PC-3 (cell line): ENCODE measurements around the gene ZFYVE28. TPM values are rescaled to one million over a fixed set of nuclear protein-coding genes. Genes with fewer than 3 reads are reported as not detected.

Experiments used
- ATAC-seq: fragments of 200-7000 bp; cut with Tn5 transposase; 2 replicates; pipeline ENCODE4 v1.9.1; 2020; ENCODE audit warnings: mild to moderate bottlenecking, moderate library complexity
- BruUV-seq: library from RNA; stranded (reverse); fragments of 400-500 nt; replicated peaks from 2 replicates; lab custom pipeline; 2021; lab: Mats Ljungman, UMichigan
- CTCF ChIA-PET: fragments of 300-600 bp; sonication (Branson Sonifier 250); formaldehyde crosslinking; loops from one replicate; lab custom pipeline; 2022; ENCODE audit warnings: antibody characterized with exemption; lab: Charles Lee
- POLR2A ChIA-PET: fragments of 300-600 bp; sonication (Branson Sonifier 250); formaldehyde crosslinking; loops from one replicate; lab custom pipeline; 2022; ENCODE audit warnings: antibody characterized with exemption; ENCODE audit not compliant: unreplicated experiment; lab: Charles Lee
- DNase-seq: peaks from one replicate; pipeline ENCODE4 v3.0.0-alpha.2; 2015
- H2AFZ ChIP-seq: fragments of 300-600 bp; sonication (generic); 2 replicates; pipeline ENCODE4 v1.6.0; 2016; ENCODE audit warnings: antibody characterized with exemption, low read length
- H3F3A ChIP-seq: fragments of 300-600 bp; sonication (generic); one replicate; pipeline ENCODE4 v1.6.0; 2017; ENCODE audit warnings: antibody characterized with exemption, low read length, control low read depth, mild to moderate bottlenecking; ENCODE audit not compliant: unreplicated experiment
- H3K27ac ChIP-seq: fragments of 300-600 bp; sonication (generic); 2 replicates; pipeline ENCODE4 v1.5.1; 2016; ENCODE audit warnings: mild to moderate bottlenecking, low read length
- H3K27me3 ChIP-seq: fragments of 300-600 bp; sonication (generic); 2 replicates; pipeline ENCODE4 v1.6.1; 2016; ENCODE audit warnings: low read length, mixed read lengths
- H3K36me3 ChIP-seq: fragments of 300-600 bp; sonication (generic); 2 replicates; pipeline ENCODE4 v1.6.1; 2016; ENCODE audit warnings: low read depth, mixed run types, low read length, mixed read lengths
- H3K4me1 ChIP-seq: fragments of 300-600 bp; sonication (generic); 2 replicates; pipeline ENCODE4 v1.5.1; 2016; ENCODE audit warnings: low read length; ENCODE audit not compliant: insufficient read depth
- H3K4me2 ChIP-seq: fragments of 300-600 bp; sonication (generic); 2 replicates; pipeline ENCODE4 v1.6.0; 2016; ENCODE audit warnings: low read length
- H3K4me3 ChIP-seq: fragments of 300-600 bp; sonication (generic); 2 replicates; pipeline ENCODE4 v1.5.1; 2016; ENCODE audit warnings: mild to moderate bottlenecking, low read length, mixed read lengths
- H3K79me2 ChIP-seq: fragments of 300-600 bp; sonication (generic); 2 replicates; pipeline ENCODE4 v1.6.1; 2017; ENCODE audit warnings: low read length, mixed read lengths
- H3K9ac ChIP-seq: fragments of 300-600 bp; sonication (generic); 2 replicates; pipeline ENCODE4 v1.6.0; 2016; ENCODE audit warnings: mild to moderate bottlenecking, low read length
- H3K9me2 ChIP-seq: fragments of 300-600 bp; sonication (generic); replicated peaks from 2 replicates; pipeline ENCODE4 v1.6.1; 2016; ENCODE audit warnings: mixed run types, low read length, mixed read lengths
- H3K9me3 ChIP-seq: fragments of 300-600 bp; sonication (generic); 2 replicates; pipeline ENCODE4 v1.6.1; 2016; ENCODE audit warnings: low read length, mixed read lengths
- H4K20me1 ChIP-seq: fragments of 300-600 bp; sonication (generic); 2 replicates; pipeline ENCODE4 v1.6.1; 2016; ENCODE audit warnings: low read length, mixed read lengths
- CTCF ChIP-seq: fragments of 300-600 bp; sonication (generic); conservative IDR thresholded peaks from 2 replicates; pipeline ENCODE4 v1.5.1; 2017; ENCODE audit warnings: antibody characterized with exemption, low read depth, mild to moderate bottlenecking, low read length
- EZH2 ChIP-seq: fragments of 300-600 bp; sonication (generic); IDR thresholded peaks from one replicate; pipeline ENCODE4 v1.6.1; 2017; ENCODE audit warnings: antibody characterized with exemption, mild to moderate bottlenecking, low read length; ENCODE audit not compliant: unreplicated experiment
- EZH2phosphoT487 ChIP-seq: fragments of 300-600 bp; sonication (generic); IDR thresholded peaks from 2 replicates; pipeline ENCODE4 v1.6.1; 2018; ENCODE audit warnings: mild to moderate bottlenecking, antibody characterized with exemption, low read length, borderline replicate concordance
- intact Hi-C: fragments of 100-400 bp; cut with micrococcal nuclease; formaldehyde crosslinking; loops from 2 replicates; pipeline ENCODE4 v1.9.0; 2023
- total RNA-seq: library from RNA; depleted of rRNA; stranded (reverse); fragments of >200 nt; gene quantifications from 2 replicates; pipeline ENCODE4 v1.2.3, GENCODE V29; 2014

Gene ZFYVE28
- total RNA-seq, 1 experiment from 2014 or later: 8.0 TPM

DNA sequence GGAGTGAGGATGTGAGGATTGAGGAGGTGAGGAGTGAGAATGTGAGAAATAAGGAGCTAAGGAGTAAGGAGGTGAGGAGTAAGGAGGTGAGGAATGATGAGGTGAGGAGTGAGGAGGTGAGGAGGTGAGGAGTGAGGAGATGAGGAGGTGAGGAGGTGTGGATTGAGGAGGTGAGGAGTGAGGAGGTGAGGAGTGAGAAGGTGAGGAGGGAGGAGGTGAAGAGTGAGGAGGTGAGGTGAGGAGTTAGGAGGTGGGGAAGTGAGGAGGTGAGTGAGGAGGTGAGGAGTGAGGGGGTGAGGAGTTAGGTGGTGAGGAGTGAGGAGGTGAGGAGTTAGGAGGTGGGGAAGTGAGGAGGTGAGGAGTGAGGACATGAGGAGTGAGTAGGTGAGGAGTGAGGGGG, 81.8 kb downstream of the ZFYVE28 start:
- Histone ChIP-seq H3F3A (no peaks in the 10 kb centered on the region), H3K36me3 (no peaks in the 10 kb centered on the region), H3K4me3 (no peak overlapping the region), H3K79me2 (no peaks in the 10 kb centered on the region), H3K9ac (no peak overlapping the region), H3K27ac (no peak overlapping the region), H3K27me3 (no peaks in the 10 kb centered on the region), H2AFZ (no peak overlapping the region), H3K9me3 (no peaks in the 10 kb centered on the region), H3K4me1 (no peaks in the 10 kb centered on the region), H4K20me1 (no peaks in the 10 kb centered on the region), H3K9me2 (no peaks in the 10 kb centered on the region), H3K4me2 (no peak overlapping the region)
- POLR2A ChIA-PET: no interaction called here
- TF ChIP-seq CTCF (no peak), EZH2phosphoT487 (no peak), EZH2 (no peak)
- DNase-seq (no peak), ATAC-seq (no peak)
- intact Hi-C loops: no loop called here
- no TSS peak for BruUV-seq
- CTCF ChIA-PET: no interaction called here

- no peak overlapping the region for H3K4me3 ChIP-seq
- intact Hi-C loops: no loop called here
- H3K9ac ChIP-seq: no peak overlapping the region
- no TSS peak for BruUV-seq
- no peaks in the 10 kb centered on the region for H3F3A ChIP-seq
- no peaks in the 10 kb centered on the region for H3K36me3 ChIP-seq
- H3K27ac ChIP-seq: no peak overlapping the region
- no peaks in the 10 kb centered on the region for H3K27me3 ChIP-seq
- no peaks in the 10 kb centered on the region for H3K9me3 ChIP-seq
- no peak for DNase-seq
- H3K79me2 ChIP-seq: no peaks in the 10 kb centered on the region
- no peaks in the 10 kb centered on the region for H4K20me1 ChIP-seq
- no peak overlapping the region for H3K4me2 ChIP-seq
- no peak overlapping the region for H2AFZ ChIP-seq
- POLR2A ChIA-PET: no interaction called here
- CTCF ChIA-PET: no interaction called here
- H3K4me1 ChIP-seq: peaks cover 1% of the 10 kb centered on the region
- ATAC-seq: no peak
- TF ChIP-seq EZH2phosphoT487: no peak
- TF ChIP-seq EZH2: no peak
- TF ChIP-seq CTCF: no peak
- no peaks in the 10 kb centered on the region for H3K9me2 ChIP-seq
Measured at GRCh38 chr4:2335729-2336101, 82.7 kb downstream of the ZFYVE28 start.

- Histone ChIP-seq H3K36me3 (no peaks in the 10 kb centered on the region), H3K4me3 (no peak overlapping the region), H3K27ac (no peak overlapping the region), H3K4me2 (no peak overlapping the region), H2AFZ (no peak overlapping the region), H4K20me1 (no peaks in the 10 kb centered on the region), H3F3A (no peaks in the 10 kb centered on the region), H3K79me2 (no peaks in the 10 kb centered on the region), H3K9me3 (no peaks in the 10 kb centered on the region), H3K9me2 (no peaks in the 10 kb centered on the region), H3K27me3 (no peaks in the 10 kb centered on the region), H3K4me1 (peaks cover 7% of the 10 kb centered on the region), H3K9ac (no peak overlapping the region)
- no TSS peak for BruUV-seq
- POLR2A ChIA-PET: no interaction called here
- ATAC-seq (no peak), DNase-seq (no peak)
- CTCF ChIA-PET: no interaction called here
- no peak for TF ChIP-seq EZH2phosphoT487
- TF ChIP-seq EZH2: no peak
- no peak for TF ChIP-seq CTCF
- intact Hi-C loops: no loop called here
Measured at GRCh38 chr4:2334826-2335728, 83.4 kb downstream of the ZFYVE28 start.
